Inferior parietal cortex (tissue), 1 donor: ENCODE measurements around the gene ADI1.
A peak's percentile ranks its signal among the peaks of the same experiment; 100 is the strongest.

Experiments
- DNase-seq: peaks from one replicate; pipeline ENCODE4 v3.0.0-alpha.2; 2016; ENCODE audit errors: extremely low spot score

Gene ADI1, protein sequence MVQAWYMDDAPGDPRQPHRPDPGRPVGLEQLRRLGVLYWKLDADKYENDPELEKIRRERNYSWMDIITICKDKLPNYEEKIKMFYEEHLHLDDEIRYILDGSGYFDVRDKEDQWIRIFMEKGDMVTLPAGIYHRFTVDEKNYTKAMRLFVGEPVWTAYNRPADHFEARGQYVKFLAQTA

DNA sequence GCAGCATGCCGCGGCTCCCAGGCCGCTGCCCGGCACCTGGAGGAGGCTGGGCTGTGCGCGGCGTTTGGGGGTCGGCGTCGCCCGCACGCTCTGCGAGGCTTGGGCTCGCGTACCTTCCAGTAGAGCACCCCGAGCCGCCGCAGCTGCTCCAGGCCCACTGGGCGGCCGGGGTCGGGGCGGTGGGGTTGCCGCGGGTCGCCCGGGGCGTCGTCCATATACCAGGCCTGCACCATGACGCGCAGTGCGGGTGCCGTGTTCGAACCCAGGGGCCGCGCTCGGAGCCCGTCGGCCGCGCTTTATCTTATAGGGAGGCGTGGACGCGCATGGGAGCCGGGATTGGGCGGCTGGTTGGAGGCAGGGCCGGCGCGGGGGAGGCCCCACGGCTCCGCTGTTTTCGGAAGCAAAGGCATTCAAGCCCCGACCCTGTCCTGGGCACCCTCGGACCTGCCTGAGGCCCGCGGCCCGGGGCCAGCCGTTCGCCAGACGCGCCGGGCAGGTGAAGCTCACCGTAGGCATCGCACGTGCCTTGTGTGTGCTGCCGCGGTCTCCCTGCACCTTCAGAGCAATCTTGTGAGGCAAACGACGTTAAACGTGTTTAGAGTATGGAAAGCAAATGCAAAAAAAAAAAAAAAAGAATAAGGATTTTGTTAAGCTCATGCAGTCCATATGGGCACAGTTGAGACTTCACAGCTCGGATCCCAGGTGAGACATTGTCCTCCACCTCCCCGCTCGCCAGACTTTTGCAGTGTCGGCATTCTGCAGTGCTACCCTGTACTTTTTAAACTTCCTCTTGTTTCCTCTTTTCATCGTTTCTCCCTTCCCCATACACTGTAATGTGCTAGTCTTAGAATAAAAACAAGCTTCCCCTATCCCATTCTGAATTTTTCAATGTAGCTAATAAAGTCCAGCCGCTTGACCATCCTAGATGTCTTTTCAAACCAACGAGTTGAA lies at the start of gene ADI1:
TSS of gene ADI1 (minus strand) at position 277 of the 951 bp plus-strand sequence. CDS start at position 233, 44 bp downstream.
- DNase-seq = peak; percentile 53

DNA sequence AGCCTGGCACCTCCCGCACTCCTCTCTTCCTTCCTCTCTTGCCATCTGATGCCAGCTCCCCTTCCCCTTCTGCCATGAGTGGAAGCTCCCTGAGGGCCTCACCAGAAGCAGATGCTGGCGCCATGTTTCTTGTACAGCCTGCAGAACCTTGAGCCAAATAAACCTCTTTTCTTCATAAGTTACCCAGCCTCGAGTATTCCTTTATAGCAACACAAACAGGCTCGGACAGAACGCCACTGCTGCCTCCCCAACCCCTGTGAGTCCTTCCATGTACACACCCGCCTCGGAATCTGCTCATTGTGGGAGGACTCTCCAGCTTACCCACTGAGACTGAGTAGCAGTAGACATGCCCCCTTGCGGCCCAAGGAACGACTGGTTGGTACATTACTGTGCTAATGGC lies 47.5 kb upstream of the ADI1 start:
- no peak for DNase-seq

DNA sequence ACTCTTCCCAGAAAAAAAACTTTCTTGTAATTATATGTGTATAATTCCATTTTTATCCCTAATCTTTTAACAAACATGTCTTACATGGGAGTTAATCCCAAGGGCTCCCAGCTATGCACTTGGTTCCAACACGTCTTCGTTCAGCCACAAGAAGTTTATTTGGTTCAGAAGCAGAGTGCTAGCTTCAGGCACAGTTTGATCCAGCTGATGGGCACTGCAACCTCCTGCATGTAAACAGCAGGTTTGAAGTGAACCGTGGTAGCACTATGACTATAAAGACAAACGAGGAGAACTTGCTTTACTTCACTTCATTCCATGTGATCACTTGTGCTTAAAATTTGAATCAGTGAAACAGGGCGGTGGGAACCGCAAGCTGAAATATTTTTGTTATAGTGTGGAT lies 45.8 kb upstream of the ADI1 start:
- DNase-seq = no peak

DNA sequence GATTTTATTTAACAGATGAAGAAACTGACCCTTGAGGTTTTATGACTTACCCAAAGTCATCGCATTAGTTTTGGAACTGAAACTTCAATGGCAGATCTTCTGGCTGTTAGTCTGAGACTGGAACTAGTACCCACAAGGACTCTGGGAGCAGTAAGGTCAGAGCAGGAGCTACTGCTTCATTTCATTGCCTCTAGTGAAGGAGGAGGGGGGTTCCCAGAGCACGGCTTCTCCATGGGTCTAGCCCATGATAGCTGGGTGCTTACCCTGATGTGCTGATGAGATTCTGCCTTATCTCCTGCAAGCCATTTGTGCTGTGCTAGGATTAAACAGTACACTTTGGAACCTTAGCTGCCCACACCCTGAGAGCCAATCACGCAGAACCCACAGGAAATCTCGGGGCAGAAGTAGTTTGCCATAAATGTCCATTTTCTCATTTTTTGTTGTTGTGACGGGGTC lies 44.2 kb upstream of the ADI1 start:
- DNase-seq = no peak

DNA sequence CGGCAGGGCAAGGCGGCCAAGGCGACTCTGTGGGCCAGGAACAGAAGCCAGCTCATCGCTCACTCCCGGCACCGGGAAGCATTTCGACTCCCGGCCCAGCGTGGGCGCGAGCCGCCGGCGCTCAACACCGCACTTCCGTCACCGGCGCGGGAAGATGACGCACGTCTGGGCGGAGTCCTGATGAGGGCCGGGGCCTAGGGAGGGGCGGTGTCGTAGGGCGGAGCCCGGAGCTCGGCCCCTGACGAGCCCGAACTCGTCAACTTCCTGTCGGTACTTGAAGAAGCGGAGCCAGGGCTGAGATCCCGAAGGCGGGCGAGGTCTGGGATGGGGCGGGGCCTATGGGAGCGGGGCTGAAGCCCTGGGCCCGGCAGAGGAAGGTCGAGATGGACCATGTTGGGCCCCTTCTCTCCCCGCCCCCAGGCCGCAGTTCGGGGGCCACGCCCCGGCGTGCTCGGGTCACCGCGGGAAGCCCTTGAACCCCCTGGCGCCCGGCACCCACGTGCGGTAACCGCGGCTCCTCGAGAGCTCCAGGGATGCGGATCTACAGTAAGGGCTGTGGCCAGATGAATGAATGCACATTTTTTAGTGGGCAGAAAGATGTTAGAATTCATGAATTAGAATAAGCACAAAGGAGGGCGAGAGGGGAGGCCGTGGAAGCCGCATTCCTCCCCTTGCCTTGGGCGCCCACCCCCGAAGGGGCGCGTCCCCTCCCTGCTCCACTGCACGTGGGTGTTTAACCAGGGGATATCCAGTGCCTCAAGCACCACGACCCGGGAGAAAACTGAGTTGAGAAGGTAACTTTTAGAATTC lies 39.1 kb upstream of the ADI1 start, which contains the start of gene RNASEH1:
TSS of gene RNASEH1 (minus strand) at position 129 of the 810 bp plus-strand sequence. CDS start at position 56, 73 bp downstream.
- DNase-seq = peak; percentile 99

DNA sequence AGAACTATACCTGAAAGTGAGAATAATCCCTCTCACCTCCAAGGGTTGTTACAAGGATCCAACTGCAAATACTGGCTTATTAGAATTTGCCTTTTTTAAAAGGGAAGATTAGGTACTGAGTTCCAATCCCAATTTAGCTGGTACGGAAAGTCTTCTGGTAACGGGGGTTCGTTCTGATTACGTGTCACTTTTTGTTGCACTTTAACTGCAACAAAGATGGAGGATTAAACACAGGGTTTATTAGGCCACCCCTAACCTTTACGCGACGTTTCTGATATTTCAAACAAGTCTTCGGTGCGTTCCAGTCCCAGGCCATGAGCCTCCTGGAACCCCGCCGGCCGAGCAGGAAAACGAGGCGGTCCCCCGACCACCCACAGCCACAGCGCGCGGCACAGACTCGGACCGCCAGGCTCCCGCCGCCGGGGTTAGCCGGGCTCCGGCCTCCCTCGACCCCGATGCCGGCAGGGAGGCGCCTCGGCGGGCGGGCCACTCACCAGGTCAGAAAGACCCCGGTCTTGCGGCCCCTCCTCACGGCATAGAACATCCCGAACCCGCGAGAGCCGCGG lies 38.4 kb upstream of the ADI1 start:
- DNase-seq = no peak

DNA sequence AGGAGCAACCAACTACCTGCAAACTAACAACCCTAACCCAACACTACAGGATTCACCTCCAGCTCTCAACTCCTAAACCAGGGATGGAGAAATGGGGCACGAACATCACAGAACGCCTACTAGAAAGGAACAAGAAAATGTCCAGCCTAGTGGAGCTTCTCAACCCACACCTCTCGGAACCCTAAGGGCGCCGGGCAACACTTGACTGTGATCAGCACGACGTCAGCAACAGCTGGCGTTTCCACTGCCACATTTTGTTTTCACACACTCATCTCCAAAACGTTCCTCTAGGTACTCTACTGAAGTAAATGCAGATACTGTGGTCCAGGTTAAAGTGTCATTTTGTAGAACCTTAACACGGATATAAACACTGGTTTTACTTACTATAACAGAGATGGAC lies 34.6 kb upstream of the ADI1 start:
- DNase-seq = no peak

DNA sequence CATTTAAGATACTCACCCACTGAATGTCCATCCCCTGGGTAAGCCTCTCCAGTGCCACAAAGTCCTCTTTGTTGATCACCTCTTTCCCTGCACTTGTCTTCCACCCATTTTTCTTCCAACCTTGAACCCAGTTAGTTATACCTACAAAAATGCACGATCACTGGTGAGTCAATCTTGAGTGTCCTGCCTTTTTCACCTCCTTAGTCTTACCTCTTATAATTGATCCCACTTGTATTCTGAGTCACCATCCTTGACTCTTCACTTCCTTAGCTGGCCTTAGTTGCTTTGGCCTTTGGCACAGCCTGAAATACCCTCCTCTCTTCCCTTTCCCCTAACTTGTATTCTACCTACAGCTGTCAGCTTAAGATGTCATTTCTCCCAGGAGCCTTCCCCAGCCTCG lies 28.6 kb upstream of the ADI1 start:
- no peak for DNase-seq

DNA sequence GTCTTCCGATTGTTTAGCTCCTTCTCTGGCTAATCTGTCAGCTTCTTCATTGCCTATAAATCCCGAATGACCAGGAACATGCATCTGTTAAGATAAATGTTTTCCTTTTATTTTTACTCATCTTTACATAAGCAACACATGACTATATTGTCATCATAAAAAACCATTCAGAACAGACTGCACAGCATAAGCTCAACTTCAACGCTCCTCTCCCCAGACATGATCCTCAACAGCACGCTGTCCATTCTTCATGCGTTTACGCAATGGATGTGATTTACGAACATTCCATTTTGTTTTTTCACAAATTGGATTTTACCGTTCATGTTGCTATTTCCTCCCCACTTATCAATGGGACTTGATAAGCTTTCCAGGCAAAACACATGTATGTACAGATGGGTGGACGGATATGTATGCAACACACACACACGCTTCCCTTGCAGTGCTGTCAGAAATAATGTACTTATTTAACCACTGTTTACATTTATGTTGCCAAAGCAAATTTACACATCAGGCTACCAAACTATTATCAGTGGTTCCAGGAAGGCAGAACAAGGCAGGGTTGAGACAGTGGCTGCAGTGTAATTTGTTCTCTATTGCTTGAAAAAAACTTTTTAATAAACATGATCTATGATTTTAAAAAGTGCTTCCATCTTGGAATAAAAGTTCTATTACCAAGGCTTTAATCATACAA lies 26.6 kb upstream of the ADI1 start:
- no peak for DNase-seq

DNA sequence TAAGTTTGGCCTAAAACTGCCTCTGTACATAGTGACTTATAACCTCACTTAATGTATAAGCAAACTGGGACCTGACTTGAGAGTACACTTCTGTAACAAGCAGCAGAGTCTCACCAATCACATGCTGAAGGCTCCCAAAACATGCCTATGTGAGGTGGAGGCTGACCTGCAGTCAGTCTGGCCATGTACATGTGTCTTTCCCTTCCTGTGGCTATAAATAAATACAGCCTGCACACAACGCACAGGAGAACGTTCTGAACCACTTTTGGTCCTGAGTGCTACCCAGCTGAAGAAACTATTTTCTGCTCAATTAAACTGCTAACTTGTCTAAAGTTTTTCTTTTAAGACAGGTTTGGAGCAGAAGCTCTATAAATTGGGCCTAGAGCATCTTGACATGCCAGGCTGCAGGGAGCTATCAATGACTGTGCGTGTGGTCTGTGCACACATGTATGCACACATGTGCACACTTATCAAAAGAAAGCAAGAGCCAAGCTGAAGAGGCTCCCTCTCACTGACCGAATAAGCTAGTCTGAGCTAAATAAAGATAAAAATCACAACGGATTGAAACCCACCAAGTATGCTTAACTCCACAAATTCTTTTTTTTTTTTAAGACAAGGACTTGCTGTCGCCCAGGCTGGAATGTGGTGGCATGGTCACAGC lies 23.8 kb upstream of the ADI1 start:
- no peak for DNase-seq

DNA sequence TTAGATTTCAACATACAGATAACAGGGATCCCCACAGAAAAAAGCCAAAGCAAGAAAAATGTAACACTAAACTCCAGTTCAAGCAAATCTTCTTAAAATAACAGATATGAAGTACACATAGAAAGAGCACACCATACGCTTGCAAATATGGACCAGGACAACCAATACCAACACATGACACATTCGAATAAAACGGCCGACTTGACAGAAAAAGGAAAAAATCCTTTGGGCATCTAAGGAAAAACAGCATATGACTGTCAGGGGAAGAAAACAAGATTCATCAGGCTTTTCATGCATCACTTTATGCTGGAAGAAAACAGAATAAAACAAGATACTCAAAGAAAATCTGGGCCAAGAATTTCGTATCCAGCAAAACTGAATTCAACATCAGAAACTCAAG lies 22.8 kb upstream of the ADI1 start:
- DNase-seq = no peak

DNA sequence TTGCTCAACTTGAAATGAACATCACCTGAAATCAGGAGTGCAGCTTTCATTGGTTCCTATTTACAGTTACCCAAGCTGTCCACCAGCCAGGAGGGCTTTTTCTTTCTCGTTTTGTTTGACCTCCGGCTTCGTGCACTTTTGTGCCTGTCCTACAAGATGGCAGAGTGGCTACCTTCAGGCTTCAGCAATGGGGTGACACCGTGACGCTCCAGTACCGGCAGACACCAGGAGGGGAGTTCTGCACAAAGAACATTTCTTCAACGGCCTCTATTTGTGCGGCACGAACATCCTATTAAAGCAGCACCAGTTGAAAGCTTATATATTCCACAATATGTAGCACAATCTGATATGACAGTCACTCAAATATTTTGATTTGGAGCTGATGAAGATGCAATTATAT lies 20.5 kb upstream of the ADI1 start:
- no peak for DNase-seq

DNA sequence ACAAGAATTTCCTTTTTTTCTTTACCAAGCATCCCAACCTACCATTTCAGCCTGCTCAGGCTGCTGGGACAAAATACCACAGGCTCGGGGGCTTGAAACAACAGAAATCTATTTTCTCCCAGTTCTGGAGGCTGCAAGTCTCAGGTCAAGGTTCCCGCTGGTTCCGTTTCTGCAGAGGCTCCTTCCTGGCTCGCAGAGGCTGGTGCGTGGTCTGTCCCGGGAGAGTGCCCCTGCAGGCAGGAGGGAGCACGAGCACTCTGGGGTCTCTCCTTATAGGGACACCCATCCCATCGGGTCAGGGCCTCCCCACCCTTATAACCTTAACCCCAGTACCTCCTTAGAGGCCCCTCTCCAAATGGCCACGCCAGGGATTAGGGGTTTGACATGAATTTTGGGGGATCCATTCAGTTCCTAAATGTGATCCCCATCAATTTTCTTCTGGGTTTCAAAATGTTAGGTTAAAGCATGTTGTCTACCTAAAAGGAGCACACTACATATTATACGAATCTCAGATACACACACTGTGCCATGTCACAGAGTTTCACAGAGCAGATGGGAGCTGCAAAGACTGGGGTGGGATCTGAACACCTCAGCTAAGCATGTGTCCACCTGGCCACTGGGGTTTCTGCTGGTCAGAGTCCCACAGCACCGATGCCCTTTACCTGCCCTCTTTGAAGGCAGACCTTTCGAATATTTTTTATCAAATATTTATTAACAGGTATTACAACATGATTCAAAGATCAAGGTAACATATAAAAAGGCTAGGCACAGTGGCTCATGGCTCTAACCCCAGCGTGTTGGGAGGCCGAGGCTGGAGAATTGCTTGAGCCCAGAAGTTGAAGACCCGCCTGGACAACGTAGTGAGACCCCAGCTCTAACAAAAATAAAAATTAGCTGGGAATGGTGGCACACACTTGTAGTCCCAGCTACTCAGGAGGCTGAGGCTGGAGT lies 17.6 kb upstream of the ADI1 start:
- DNase-seq = no peak

DNA sequence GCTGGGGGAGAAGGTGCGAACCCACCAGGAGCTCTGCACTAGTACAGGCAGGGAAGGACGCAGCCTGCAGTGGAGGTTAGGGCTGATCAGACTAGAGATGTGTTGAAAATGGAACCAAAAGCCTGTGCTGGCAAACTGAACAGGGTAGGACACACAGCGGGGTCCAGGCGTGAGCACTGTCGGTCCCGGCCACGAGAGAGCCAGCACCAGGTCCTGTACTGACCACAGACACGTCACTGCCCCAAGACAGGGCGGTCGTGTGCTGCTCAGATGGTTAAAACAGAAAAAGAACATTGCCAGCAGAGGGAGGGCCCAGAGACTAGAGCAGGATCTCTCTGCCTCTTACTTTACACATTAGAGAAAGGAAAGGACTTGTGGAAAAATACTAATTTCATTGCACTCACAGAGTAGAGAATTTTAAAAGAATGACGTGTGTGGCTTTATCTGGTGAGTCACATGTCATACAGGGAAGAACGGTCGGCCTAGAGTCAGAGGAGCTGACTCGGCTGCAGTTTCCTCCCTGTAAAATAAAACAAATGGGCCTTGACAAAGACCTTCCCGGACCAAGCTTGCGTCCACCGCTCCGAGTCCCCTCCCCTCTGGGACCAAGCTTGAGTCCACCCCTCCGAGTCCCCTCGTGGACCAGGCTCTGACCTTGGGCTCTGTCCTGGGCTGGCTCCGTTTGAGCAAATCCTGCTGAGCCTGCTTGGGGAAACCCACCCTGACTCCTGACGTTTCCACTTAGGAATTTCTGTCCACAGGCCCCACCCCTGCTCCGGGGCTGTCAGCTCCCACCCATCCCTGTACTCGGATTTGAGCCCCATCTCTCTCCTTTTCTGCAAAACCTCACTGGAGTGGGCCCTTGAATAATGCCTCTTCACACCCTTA lies 16.7 kb upstream of the ADI1 start:
- peak; percentile 44 for DNase-seq

DNA sequence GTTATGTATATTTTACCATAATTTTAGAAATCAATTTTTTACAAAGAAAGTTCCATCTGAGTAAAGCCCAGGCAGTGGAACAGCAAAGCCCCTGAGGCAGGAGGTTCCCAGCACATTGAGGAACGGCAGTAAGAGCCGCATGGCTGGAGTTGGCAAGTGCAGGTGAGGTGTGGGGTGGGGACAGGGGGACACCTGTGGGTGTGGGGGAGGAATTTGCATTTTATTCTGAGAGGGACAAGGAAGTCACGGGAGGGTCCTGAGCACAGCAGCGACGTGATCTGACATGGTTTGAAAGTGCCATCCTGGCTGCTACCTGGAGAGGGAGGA lies 16.1 kb upstream of the ADI1 start:
- no peak for DNase-seq

DNA sequence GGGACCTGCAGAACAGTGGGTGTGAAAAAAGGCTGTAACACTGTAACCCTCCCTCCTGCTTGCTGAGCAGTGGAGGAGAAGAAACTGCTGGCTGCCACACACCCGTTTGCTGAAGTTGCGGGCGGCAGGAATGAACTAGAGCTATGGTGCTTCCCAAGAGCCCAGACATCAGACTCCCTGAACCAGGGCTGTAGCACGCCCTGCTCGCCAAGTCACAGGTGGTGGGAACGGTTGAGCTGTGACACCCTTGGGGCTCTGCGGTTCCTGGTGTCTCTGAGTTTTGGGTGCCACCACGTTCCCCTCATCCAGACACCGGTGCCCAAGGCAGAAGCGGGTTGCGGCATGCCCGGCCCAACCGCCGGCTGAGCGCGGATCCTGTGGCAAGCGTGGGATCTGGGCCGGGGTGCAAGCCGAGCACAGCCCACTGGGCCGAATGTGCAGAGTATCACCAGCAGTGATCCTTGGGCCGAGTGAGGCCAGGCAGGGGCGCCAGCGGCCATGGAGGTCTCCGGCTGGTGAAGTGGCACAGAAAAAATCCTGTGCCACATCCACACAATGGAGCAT lies 15.0 kb upstream of the ADI1 start:
- no peak for DNase-seq

DNA sequence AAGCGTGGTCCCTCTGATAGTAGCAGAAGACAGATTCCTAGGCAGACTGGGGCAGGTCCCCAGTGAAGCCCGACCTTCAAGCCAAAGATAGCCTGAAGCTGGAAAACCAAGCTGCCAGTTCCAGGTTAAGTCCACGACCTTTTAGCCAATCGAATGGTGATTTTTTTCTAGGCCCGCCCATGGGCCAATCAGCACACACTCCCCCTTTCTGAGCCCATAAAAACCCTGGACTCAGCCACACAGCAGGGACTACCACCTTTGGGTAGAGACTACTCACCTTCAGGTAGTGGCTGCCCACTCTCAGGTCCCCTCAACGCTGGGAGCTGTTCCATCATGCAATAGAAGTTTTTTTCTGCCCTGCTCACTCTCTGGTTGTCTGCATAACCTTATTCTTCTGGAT lies 14.5 kb upstream of the ADI1 start:
- no peak for DNase-seq

DNA sequence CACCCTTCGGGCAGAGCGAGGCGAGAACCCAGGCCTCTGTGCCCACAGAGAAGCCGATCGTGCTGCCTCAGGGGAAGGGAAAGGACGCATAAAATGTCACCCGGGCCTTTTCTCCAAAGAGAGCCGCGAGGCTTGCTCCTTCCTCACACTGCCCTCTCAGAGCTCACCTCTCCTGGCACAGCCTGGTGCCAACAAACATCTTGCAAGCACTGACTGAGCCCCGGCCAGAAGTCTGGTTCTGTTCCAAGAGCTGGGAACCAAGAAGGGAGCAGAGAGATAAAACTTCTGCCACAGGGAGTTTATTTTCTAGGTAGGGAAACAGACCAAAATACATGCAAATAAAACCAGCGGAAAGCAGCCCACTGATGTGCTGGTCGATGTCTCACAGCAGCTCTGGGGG lies 13.6 kb upstream of the ADI1 start:
- no peak for DNase-seq
